Measurements from ENCODE around the gene CABYR.

The CABYR gene

GRCh38 chr18:24095976-24096375 is 42.9 kb upstream of the CABYR start:
- DNase-seq (ENCODE audit: low spot score), result no peak

DNA sequence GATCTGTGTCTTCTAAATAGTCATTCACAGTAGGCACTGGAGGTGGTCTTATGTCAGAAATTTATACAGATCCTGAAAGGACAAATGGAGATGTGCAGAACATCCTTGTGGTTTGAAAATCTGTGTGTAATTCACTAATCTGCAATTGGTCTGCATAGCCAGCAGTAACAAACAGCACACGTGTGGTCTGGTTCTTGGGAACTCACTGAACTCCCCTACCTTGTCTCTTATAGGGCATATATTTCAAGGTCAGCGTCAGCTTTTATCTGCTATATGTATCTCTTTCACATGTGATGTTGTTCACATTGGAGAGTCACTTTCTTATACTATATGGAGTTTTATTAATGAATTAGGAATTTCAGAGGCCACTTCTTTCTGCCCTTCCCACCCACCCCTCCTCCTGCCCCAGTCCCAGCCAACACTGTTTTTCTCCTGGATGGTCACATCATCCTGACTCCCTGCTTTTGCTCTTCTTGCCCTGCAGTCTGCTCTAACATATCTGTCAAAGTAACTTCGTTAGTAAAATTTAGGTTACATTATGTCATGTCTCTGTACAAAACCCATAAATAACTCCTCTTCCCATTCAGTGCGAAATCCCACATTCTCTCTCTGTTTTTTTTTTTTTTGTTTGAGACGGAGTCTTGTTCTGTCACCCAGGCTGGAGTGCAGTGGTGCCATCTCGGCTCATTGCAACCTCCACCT is 35.4 kb upstream of the CABYR start:
- DNase-seq (ENCODE audit: low spot score), result no peak
- TF ChIP-seq, protein P1, sequence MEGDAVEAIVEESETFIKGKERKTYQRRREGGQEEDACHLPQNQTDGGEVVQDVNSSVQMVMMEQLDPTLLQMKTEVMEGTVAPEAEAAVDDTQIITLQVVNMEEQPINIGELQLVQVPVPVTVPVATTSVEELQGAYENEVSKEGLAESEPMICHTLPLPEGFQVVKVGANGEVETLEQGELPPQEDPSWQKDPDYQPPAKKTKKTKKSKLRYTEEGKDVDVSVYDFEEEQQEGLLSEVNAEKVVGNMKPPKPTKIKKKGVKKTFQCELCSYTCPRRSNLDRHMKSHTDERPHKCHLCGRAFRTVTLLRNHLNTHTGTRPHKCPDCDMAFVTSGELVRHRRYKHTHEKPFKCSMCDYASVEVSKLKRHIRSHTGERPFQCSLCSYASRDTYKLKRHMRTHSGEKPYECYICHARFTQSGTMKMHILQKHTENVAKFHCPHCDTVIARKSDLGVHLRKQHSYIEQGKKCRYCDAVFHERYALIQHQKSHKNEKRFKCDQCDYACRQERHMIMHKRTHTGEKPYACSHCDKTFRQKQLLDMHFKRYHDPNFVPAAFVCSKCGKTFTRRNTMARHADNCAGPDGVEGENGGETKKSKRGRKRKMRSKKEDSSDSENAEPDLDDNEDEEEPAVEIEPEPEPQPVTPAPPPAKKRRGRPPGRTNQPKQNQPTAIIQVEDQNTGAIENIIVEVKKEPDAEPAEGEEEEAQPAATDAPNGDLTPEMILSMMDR (IDR thresholded peaks at IDR 0.05; ENCODE audit: borderline replicate concordance, control extremely low read depth, extremely low read depth, insufficient read depth, missing control alignments), result no peak
- in situ Hi-C loops (cut with MboI; ENCODE audit: low sequenced_read_pairs, unreplicated experiment), result no loop called here

More at GRCh38 chr18:24095976-24096375, 42.9 kb upstream of the CABYR start:
- in situ Hi-C loops (cut with MboI; ENCODE audit: low sequenced_read_pairs, unreplicated experiment), result loop anchor here (25.0 kb wide), 1 partner anchor 91 kb away; no protein-coding TSS in a partner anchor
- TF ChIP-seq, protein P1 (IDR thresholded peaks at IDR 0.05; ENCODE audit: borderline replicate concordance, control extremely low read depth, extremely low read depth, insufficient read depth, missing control alignments), result no peak

DNA sequence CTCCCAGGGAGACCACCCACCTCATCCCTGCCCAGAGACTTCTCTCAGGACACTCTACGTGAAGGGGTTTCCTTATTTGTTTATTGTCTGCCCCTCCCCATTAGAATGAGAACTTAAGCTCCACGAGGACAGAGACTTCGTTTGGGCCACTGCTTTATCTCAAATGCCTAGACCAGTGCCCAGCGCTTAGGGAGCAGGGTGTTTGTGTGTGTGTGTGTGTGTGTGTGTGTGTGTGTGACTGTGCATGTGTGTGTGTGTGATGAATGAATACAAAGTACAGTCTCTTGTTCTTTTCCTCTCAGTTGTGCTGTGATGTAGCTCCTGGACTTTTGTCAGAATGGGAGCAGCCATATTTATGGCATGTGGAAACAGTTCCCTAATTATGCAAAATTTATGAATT is 34.4 kb upstream of the CABYR start:
- DNase-seq (ENCODE audit: low spot score), result no peak
- in situ Hi-C loops (cut with MboI; ENCODE audit: low sequenced_read_pairs, unreplicated experiment), result no loop called here
- TF ChIP-seq, protein P1 (IDR thresholded peaks at IDR 0.05; ENCODE audit: borderline replicate concordance, control extremely low read depth, extremely low read depth, insufficient read depth, missing control alignments), result no peak

GRCh38 chr18:24108641-24109040 is 30.2 kb upstream of the CABYR start:
- TF ChIP-seq, protein P1 (IDR thresholded peaks at IDR 0.05; ENCODE audit: borderline replicate concordance, control extremely low read depth, extremely low read depth, insufficient read depth, missing control alignments), result no peak
- DNase-seq (ENCODE audit: low spot score), result no peak
- in situ Hi-C loops (cut with MboI; ENCODE audit: low sequenced_read_pairs, unreplicated experiment), result no loop called here

GRCh38 chr18:24111936-24112335 is 26.9 kb upstream of the CABYR start:
- in situ Hi-C loops (cut with MboI; ENCODE audit: low sequenced_read_pairs, unreplicated experiment), result loop anchor here (10.0 kb wide), 1 partner anchor 287 kb away; no protein-coding TSS in a partner anchor
- no peak for DNase-seq (ENCODE audit: low spot score)
- TF ChIP-seq, protein P1 (IDR thresholded peaks at IDR 0.05; ENCODE audit: borderline replicate concordance, control extremely low read depth, extremely low read depth, insufficient read depth, missing control alignments), result no peak

GRCh38 chr18:24112464-24112863 is 26.4 kb upstream of the CABYR start:
- TF ChIP-seq, protein P1 (IDR thresholded peaks at IDR 0.05; ENCODE audit: borderline replicate concordance, control extremely low read depth, extremely low read depth, insufficient read depth, missing control alignments), result no peak
- no peak for DNase-seq (ENCODE audit: low spot score)
- in situ Hi-C loops (cut with MboI; ENCODE audit: low sequenced_read_pairs, unreplicated experiment), result loop anchor here (10.0 kb wide), 1 partner anchor 288 kb away; no protein-coding TSS in a partner anchor
